GM18519 (cell line): ENCODE measurements around the gene TBCD.

Experiments used
- ATAC-seq: cut with Tn5 transposase; IDR thresholded peaks from one replicate; pipeline ENCODE4 v1.9.1; 2021; ENCODE audit warnings: mild to moderate bottlenecking, moderate library complexity; ENCODE audit not compliant: unreplicated experiment, low FRiP score

TBCD gene

GRCh38 chr17:82915757-82916027 lies 163.8 kb downstream of the TBCD start:
- ATAC-seq = no peak

GRCh38 chr17:82917699-82918345 lies 166.0 kb downstream of the TBCD start:
- ATAC-seq = no peak

DNA sequence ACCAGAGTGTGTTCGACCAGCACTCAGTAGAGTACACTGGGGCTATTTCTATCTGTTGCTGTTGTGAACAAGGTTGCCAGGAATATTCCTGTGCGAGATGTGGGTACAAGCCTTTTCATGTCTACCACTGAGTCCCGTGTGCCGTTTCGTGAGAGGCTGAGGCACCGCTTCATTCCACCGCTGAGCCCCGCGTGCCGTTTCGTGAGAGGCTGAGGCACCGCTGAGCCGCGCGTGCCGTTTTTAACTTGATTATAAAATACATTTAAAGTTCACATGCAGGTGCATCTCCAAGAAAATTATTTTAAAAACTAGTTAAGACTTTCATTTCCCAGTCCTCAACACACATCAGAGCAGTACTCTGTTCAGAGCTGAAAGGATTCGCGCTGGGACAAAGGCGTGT lies 166.6 kb downstream of the TBCD start:
- no peak for ATAC-seq

DNA sequence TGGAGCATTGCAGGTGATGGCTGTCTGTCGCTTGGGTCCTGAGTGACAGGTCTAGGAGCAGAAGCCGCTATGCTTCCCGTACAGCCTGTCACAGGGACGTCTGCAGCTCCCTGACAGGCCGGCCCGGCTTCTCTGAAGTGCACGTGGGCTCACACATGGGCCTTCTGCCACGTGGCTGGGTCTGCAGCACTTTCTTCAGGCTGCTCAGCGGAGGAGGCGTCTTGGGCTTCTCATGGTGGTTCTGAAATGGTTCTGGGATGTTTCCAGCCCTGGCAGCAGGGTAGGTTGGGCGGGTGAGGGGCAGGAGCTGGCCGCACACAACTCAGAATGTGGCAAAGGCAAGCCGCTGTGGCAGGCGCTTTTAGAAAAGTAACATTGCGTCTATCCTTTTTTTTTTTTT lies 168.3 kb downstream of the TBCD start:
- ATAC-seq = no peak

DNA sequence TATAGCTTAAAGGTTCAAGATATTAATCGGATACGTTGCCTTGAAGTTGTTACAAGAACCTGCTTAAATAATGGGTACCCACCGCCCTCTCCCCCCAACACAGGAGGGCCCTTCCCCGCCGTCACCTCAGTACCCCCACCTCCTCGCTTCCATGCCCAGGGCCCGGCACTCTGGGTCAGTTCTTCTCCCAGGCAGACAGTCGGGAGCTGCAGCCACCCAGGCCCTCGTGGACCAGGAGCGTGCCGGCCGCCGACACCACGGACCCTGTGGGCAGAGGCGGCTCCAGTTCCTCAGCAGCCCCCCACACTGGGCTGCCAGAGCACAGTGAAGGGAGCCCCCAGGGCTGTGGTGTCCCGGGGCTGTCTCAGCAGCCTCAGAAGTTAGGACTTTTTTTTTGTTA lies 168.8 kb downstream of the TBCD start:
- ATAC-seq = no peak

DNA sequence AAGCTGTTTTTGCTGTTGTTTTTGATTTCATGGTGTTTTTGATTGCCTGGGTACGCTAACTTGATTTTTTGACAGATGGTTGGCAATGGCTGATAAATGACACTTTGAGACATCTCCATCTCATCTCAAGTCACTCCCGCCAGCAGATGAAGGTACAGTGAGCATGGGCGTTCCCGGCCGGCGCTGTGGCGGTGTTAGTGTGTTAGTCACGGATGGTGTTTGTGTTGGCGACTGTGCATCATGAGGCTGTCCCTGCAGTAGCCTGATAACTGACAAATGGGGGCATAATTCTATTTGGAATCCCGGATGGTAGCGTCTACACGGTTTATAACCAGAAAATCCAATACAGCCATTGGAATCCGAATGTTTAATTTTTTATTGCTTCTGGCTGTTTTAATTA lies 169.6 kb downstream of the TBCD start:
- no peak for ATAC-seq

DNA sequence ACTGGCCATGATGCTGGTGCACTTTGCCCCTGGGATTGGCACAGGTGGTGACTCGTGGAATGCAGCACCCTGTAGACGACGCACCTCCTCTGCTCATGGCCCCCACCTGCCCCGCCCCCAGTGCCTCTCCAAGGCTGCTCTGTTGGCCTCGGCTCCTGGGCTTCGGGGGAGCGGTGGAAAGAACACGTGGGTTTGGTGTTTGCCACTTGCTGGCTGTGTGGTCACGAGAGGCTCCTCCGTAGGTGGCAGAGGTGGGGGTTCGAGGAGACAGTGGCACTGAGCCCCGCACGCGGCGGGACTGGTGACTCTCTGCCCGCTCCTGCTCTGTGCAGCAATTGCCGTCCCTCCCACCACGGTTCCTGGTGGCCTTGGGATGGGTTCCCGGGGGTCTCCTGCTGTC lies 170.8 kb downstream of the TBCD start:
- no peak for ATAC-seq

DNA sequence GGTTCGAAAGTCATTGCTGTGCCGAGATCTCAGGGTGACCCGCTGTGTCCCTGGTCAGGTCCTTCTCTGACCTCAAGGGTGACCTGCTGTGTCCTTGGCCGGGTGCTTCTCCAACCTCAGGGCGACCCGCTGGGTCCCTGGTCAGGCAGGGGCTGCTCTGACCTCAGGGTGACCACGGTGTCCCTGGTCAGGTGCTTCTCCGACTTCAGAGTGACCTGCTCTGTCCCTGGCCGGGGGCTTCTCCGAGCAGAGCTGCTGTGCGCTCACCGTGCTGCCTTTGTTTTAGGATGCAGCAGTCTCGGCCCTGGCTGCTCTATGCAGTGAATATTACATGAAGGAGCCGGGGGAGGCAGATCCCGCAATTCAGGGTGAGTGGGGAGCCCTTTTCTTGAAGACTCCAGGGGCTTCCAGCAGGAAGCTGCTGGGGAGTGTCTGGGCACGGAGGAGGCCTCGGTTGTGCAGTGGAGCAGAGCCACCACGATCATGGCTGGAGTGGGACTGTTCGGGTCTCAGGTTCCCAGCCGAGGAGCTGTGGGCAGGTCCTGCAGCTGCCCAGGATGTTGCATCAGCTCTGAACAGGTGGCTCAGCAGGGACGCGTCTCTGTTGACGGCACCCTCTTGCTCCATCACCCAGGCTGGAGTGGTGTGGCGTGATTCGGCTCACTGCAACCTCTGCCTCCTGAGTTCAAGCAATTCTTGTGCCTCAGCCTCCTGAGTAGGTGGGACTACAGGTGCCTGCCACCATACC lies 171.7 kb downstream of the TBCD start:
- ATAC-seq = no peak

DNA sequence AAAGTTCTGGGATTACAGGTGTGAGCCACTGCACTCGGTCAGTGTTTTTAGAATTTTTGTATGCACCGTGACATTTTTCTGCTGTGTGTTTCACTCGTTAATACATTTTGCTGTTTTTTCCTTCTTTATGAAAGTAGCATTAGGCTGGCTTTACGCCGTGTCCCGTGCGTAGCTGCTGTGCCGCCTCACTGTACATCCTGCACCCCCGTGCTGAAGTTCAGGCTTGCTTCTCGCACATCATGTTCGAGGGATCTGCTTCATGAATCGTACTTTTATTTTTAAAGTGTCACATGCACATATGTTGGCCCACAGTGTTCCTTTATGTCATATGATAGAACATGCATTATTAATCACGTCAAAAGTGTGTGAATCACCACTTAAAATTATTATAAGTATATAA lies 172.3 kb downstream of the TBCD start:
- no peak for ATAC-seq

DNA sequence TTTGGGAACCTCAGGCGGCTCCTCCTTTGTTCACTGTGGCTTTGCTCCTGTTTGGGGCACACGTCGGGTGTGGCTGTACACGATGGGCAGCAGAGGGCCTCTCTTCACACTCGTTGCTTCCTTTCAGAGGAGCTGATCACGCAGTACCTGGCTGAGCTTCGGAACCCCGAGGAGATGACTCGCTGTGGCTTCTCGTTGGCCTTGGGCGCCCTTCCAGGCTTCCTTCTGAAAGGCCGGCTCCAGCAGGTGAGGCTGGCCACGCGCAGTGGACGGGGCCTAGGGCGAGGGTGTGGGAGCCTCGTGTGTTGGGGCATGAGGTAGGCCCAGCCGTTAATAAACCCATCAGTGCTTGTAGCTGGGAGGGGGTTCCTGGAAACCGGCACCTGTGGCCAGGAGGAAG lies 172.9 kb downstream of the TBCD start:
- no peak for ATAC-seq

- ATAC-seq = no peak
Measured at GRCh38 chr17:82925336-82925735, 173.5 kb downstream of the TBCD start.

- no peak for ATAC-seq
Measured at GRCh38 chr17:82926081-82926480, 174.2 kb downstream of the TBCD start.

- no peak for ATAC-seq
Measured at GRCh38 chr17:82926716-82927115, 174.9 kb downstream of the TBCD start.

DNA sequence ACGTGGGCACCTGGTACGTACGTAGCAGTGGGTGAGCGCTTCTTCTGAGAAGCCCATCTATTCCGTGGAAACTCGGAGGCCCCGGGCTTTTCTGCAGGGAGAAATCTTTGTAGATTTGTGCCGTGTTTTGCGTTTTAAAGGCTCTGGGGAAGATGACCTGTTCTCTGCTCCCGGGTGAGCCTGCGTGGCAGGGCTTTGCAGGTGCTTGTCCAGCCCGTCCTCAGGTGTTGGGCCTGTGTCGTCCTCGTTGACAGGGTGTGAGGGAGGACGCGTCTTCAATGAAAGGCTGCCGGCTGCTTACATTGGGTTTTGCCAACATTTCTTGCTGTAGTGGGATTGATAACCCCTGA lies 175.4 kb downstream of the TBCD start:
- ATAC-seq = no peak

DNA sequence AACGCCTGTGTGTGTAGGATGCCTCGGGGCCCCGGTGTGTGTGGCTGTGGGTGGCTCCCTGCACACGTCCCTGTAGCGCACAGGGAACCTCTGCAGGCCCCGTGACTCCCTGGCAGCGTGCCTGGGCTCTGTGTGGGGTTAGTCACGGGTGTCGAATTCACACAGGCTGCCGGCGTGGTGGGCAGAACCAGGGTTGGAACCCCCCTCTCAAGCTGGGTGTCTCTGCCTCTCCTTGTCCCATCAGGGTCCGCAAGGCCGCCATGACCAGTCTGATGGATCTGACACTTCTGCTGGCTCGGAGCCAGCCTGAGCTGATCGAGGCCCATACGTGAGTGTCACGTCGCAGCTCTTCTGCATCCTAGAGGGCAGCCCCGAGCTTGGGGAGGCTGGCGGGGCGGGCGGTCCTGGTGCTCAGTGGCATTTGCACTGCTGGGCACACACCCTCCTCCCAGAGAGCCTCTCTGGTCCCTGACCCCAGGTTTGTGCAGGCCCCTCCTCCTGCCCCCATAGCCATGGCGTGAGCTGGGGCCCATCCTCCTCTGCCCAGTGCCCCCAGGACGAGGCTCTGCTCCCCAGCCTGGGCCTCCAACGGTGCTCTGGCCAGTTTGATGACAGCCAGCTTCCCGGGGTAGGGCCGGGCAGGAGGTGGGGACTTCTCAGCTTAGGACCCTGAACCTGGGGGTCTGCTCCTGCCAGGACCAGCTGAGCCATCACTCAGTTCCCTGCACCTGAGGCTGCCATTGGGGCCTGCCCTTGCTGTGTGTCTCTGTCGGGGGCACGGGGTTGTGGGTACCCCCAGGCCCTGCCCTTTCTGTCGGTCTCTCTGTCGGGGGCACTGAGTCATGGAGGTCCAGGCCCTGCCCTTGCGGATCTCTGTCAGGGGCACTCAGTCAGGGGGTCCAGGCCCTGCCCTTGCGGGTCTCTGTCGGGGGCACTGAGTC lies 176.1 kb downstream of the TBCD start:
- ATAC-seq = no peak

DNA sequence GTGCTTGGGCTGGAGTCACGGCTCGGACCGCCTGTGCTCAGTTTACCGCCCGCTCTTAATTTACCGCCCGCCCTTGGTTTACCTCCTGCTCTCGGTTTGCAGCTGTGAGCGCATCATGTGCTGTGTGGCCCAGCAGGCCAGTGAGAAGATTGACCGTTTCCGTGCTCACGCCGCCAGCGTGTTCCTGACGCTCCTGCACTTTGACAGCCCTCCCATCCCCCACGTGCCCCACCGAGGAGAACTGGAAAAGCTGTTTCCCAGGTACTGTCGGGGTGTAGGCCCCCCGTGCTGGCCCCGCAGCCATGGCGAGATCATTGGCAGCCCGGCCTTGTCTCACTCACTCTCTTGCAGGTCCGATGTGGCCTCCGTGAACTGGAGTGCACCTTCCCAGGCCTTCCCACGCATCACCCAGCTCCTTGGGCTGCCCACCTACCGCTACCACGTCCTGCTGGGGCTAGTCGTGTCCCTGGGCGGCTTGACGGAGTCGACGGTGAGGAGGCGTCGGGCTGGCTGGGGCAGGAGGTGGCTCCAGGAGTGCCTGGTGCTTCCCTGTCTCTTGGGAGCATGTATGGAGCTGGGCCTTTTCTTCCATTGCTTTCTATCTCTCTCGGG lies 177.3 kb downstream of the TBCD start:
- no peak for ATAC-seq

- no peak for ATAC-seq
Measured at GRCh38 chr17:82929676-82930042, 177.8 kb downstream of the TBCD start.

GRCh38 chr17:82930043-82930923 lies 178.4 kb downstream of the TBCD start:
- no peak for ATAC-seq

DNA sequence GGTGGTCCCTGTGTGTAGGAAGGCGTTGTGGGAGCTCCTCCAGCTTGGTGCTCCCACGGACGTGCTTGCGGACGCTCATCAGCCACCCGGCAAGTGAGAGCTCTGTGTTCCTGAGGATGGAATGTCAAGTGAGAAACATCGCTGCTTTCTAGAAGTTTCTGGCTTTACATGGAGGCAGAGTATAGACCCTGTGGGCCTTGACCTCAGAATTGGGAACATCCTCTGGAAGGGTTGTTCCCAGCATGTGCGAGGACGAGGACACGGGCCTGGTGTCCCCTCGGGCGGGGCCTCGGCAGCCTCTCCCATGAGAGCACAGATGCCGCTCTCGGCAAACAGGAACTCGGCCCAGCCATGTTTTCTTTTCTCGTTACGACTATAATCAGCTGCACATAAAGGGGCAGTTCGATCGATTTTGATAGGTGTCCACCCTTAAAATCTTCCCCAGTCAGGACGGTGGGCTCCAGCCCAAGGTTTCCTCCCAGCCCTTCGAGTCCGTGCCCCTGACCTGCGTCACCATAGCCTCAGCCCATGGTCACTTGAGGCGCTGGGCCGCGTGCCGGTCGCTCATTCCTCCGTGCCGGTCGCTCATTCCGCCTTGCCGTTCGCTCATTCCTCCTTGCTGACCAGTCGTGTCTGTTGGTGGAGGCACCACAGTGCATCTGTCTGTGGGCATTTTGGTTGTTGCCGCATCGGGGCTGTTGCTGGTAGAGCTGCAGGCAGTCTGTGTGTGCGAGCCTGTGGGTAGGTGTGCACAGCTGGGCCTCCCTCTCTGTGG lies 179.2 kb downstream of the TBCD start:
- ATAC-seq = no peak
